ENCODE measurements around the gene CNGA2. TPM values are rescaled to one million over a fixed set of nuclear protein-coding genes. Genes with fewer than 3 reads are reported as not detected.

The CNGA2 gene
- total and polyA plus RNA-seq, 2 of the 4 experiments (the other 2 are of a cell fraction) = not detected

DNA sequence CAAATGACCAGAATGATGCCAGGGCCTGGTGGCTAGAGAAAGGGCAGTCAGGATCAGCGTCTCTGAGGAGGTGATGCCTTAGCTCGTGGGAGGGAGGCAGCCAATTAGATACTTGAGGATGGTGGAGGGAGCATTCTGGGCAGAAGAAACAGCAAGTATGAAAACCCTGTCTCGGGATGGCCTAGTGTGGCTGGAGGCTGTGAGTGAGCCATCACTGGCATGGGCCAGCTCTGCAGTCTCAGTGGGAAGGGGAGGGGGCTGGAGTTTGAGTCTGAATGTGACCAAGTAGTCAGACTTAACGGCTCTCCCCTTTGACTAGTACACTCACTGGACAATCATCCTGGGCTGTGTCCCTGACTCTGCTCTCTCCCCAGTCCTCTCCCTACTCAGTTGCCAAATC lies 7.1 kb downstream of the CNGA2 start:
- H3K9me3 ChIP-seq (ENCODE audit: control insufficient read depth, insufficient read depth, low read length) = peaks cover 11% of the 10 kb centered on the region; the same call in 1 of the 2 replicates
- H3K36me3 ChIP-seq (ENCODE audit: control insufficient read depth, insufficient read depth, low read length) = no peaks in the 10 kb centered on the region
- TF ChIP-seq SMC3 (IDR thresholded peaks at IDR 0.05; ENCODE audit: low read depth, low read length) = no peak
- TF ChIP-seq CHD1 (IDR thresholded peaks at IDR 0.05; ENCODE audit: low read depth, low read length) = no peak
- no peak for TF ChIP-seq RAD21 (IDR thresholded peaks at IDR 0.05; ENCODE audit: low read length)
- TF ChIP-seq, protein P1, sequence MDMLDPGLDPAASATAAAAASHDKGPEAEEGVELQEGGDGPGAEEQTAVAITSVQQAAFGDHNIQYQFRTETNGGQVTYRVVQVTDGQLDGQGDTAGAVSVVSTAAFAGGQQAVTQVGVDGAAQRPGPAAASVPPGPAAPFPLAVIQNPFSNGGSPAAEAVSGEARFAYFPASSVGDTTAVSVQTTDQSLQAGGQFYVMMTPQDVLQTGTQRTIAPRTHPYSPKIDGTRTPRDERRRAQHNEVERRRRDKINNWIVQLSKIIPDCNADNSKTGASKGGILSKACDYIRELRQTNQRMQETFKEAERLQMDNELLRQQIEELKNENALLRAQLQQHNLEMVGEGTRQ (IDR thresholded peaks at IDR 0.05; ENCODE audit: low read depth, low read length) = no peak
- no peak for TF ChIP-seq POLR2A (IDR thresholded peaks at IDR 0.05; ENCODE audit: low read depth, low read length)
- TF ChIP-seq NFE2L2 (IDR thresholded peaks at IDR 0.05; ENCODE audit: low read depth, low read length) = no peak
- no peak for TF ChIP-seq RFX5 (IDR thresholded peaks at IDR 0.05; ENCODE audit: low read depth, low read length)
- TF ChIP-seq MXI1 (IDR thresholded peaks at IDR 0.05; ENCODE audit: borderline replicate concordance, low read depth, low read length) = no peak
- no peak overlapping the region for H3K23ac ChIP-seq (ENCODE audit: low read depth, low read length)
- intact Hi-C loops (cut with micrococcal nuclease) (no loop called here), in situ Hi-C loops (cut with MboI; ENCODE audit: low sequenced_read_pairs) (no loop called here), dilution Hi-C loops (cut with HindIII; ENCODE audit: low sequenced_read_pairs, unreplicated experiment) (no loop called here)
- H2BK20ac ChIP-seq (ENCODE audit: low read depth, low read length) = no peak overlapping the region
- no peaks in the 10 kb centered on the region for H3K79me1 ChIP-seq (ENCODE audit: low read depth in 1 of 2, low read length in 2 of 2)
- no peak overlapping the region for H4K91ac ChIP-seq (ENCODE audit: insufficient read depth, low read depth, low read length)
- H4K20me1 ChIP-seq (ENCODE audit: insufficient read depth, low read length) = no peaks in the 10 kb centered on the region
- H2BK120ac ChIP-seq (ENCODE audit: low read depth, low read length) = no peak overlapping the region
- no peaks in the 10 kb centered on the region for H3K4me1 ChIP-seq (ENCODE audit: control insufficient read depth, insufficient read depth, low read length)
- DNase-seq (no peak), ATAC-seq (ENCODE audit: low read depth) (no peak)
- peak overlapping the region; percentile 19 for H2AFZ ChIP-seq (replicated peaks; ENCODE audit: low read length, poor library complexity)
- H3K27ac ChIP-seq (ENCODE audit: insufficient read depth, low read length) = no peak overlapping the region
- H3K56ac ChIP-seq (ENCODE audit: extremely low read depth, insufficient read depth, low read length) = no peak overlapping the region
- CTCF ChIA-PET = no interaction called here
- no peak overlapping the region for H2BK15ac ChIP-seq (ENCODE audit: low read depth, low read length)
- H3K4me2 ChIP-seq (ENCODE audit: low read depth, low read length) = no peak overlapping the region
- H4K5ac ChIP-seq (ENCODE audit: low read depth, low read length) = no peak overlapping the region
- no peak overlapping the region for H3K4me3 ChIP-seq (ENCODE audit: insufficient read depth, low read depth, low read length)
- H3K18ac ChIP-seq (ENCODE audit: low read depth, low read length) = no peak overlapping the region
- H3K9me1 ChIP-seq (ENCODE audit: insufficient read depth, low read length) = no peaks in the 10 kb centered on the region
- no peak overlapping the region for H4K8ac ChIP-seq (ENCODE audit: low read depth in 2 of 2, low read length in 2 of 2)
- no peak overlapping the region for H3K4ac ChIP-seq (ENCODE audit: low read depth, low read length)
- H3K14ac ChIP-seq (replicated peaks; ENCODE audit: low read depth, low read length) = no peak overlapping the region
- no peak overlapping the region for H3K9ac ChIP-seq (ENCODE audit: low read depth, low read length)
- no peak overlapping the region for H2BK5ac ChIP-seq (ENCODE audit: low read depth, low read length, poor library complexity, severe bottlenecking)
- BruUV-seq (replicated peaks) = no TSS peak
- H2AK9ac ChIP-seq (replicated peaks; ENCODE audit: low read depth, low read length, poor library complexity) = no peak overlapping the region
- H3K27me3 ChIP-seq (ENCODE audit: control insufficient read depth, insufficient read depth, low read length) = no peaks in the 10 kb centered on the region
- POLR2A ChIA-PET (ENCODE audit: unreplicated experiment) = no interaction called here
- WGBS, 2 experiments (ENCODE audit: extremely low coverage in 2 of 2, insufficient read length in 1 of 2) = 31% methylated on average over 2 of the region's 4 CpGs; no CpG with 5 or more reads in 1 of the 2 experiments
- no peak overlapping the region for H2AK5ac ChIP-seq (ENCODE audit: low read depth, low read length)

Measured in IMR-90 (cell line).